ENCODE data around the gene ATP5F1B. TPM values are rescaled to one million over a fixed set of nuclear protein-coding genes. Genes with fewer than 3 reads are reported as not detected.

ATP5F1B gene
- total and polyA plus RNA-seq, 9 of the 15 experiments (the other 6 are each of a cell fraction or from before 2014, with no cell fraction given) = 908 to 3,125 (median 1,482) TPM

- TF ChIP-seq TRIM25 (IDR thresholded peaks at IDR 0.05; ENCODE audit: borderline replicate concordance) (no peak), TFE3 (CRISPR knock-in tag; IDR thresholded peaks at IDR 0.05) (no peak), RBM25 (IDR thresholded peaks at IDR 0.05; ENCODE audit: low read depth, low read length, severe bottlenecking) (no peak), NKRF (IDR thresholded peaks at IDR 0.05; ENCODE audit: borderline replicate concordance) (no peak), ZNF561 (CRISPR knock-in tag; conservative IDR thresholded peaks at IDR 0.05) (no peak), ZNF830 (CRISPR knock-in tag; IDR thresholded peaks at IDR 0.05) (no peak), SNIP1 (IDR thresholded peaks at IDR 0.05; ENCODE audit: low read depth) (0 out of 2 replicates have a peak, but pooled peaks have one; percentile 1), NCOR1 (IDR thresholded peaks at IDR 0.05) (no peak), TSC22D4 (tag; IDR thresholded peaks at IDR 0.05) (no peak), SREBF2 (CRISPR knock-in tag; IDR thresholded peaks at IDR 0.05) (no peak), MAFK (IDR thresholded peaks at IDR 0.05; ENCODE audit: low read length) (no peak)
- TF ChIP-seq, protein P1, sequence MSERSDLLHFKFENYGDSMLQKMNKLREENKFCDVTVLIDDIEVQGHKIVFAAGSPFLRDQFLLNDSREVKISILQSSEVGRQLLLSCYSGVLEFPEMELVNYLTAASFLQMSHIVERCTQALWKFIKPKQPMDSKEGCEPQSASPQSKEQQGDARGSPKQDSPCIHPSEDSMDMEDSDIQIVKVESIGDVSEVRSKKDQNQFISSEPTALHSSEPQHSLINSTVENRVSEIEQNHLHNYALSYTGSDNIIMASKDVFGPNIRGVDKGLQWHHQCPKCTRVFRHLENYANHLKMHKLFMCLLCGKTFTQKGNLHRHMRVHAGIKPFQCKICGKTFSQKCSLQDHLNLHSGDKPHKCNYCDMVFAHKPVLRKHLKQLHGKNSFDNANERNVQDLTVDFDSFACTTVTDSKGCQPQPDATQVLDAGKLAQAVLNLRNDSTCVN (CRISPR knock-in tag; IDR thresholded peaks at IDR 0.05) = no peak
- TF ChIP-seq, protein P2, sequence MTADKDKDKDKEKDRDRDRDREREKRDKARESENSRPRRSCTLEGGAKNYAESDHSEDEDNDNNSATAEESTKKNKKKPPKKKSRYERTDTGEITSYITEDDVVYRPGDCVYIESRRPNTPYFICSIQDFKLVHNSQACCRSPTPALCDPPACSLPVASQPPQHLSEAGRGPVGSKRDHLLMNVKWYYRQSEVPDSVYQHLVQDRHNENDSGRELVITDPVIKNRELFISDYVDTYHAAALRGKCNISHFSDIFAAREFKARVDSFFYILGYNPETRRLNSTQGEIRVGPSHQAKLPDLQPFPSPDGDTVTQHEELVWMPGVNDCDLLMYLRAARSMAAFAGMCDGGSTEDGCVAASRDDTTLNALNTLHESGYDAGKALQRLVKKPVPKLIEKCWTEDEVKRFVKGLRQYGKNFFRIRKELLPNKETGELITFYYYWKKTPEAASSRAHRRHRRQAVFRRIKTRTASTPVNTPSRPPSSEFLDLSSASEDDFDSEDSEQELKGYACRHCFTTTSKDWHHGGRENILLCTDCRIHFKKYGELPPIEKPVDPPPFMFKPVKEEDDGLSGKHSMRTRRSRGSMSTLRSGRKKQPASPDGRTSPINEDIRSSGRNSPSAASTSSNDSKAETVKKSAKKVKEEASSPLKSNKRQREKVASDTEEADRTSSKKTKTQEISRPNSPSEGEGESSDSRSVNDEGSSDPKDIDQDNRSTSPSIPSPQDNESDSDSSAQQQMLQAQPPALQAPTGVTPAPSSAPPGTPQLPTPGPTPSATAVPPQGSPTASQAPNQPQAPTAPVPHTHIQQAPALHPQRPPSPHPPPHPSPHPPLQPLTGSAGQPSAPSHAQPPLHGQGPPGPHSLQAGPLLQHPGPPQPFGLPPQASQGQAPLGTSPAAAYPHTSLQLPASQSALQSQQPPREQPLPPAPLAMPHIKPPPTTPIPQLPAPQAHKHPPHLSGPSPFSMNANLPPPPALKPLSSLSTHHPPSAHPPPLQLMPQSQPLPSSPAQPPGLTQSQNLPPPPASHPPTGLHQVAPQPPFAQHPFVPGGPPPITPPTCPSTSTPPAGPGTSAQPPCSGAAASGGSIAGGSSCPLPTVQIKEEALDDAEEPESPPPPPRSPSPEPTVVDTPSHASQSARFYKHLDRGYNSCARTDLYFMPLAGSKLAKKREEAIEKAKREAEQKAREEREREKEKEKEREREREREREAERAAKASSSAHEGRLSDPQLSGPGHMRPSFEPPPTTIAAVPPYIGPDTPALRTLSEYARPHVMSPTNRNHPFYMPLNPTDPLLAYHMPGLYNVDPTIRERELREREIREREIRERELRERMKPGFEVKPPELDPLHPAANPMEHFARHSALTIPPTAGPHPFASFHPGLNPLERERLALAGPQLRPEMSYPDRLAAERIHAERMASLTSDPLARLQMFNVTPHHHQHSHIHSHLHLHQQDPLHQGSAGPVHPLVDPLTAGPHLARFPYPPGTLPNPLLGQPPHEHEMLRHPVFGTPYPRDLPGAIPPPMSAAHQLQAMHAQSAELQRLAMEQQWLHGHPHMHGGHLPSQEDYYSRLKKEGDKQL (CRISPR knock-in tag; IDR thresholded peaks at IDR 0.05; ENCODE audit: borderline replicate concordance) = 0 out of 2 replicates have a peak, but pooled peaks have one; percentile 15
- TF ChIP-seq, protein P3, sequence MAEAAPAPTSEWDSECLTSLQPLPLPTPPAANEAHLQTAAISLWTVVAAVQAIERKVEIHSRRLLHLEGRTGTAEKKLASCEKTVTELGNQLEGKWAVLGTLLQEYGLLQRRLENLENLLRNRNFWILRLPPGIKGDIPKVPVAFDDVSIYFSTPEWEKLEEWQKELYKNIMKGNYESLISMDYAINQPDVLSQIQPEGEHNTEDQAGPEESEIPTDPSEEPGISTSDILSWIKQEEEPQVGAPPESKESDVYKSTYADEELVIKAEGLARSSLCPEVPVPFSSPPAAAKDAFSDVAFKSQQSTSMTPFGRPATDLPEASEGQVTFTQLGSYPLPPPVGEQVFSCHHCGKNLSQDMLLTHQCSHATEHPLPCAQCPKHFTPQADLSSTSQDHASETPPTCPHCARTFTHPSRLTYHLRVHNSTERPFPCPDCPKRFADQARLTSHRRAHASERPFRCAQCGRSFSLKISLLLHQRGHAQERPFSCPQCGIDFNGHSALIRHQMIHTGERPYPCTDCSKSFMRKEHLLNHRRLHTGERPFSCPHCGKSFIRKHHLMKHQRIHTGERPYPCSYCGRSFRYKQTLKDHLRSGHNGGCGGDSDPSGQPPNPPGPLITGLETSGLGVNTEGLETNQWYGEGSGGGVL (CRISPR knock-in tag; IDR thresholded peaks at IDR 0.05) = no peak
These were observed 43.0 kb upstream of the ATP5F1B start (continued) for GRCh38 chr12:56688846-56689109.
